GM12864 (cell line): Measurements from ENCODE around the gene STAG1.
"Not testable (repeated sequence)": the region's sequence is repeated elsewhere in the genome, so short reads cannot be mapped to it uniquely, and the experiment has no call there.

Experiments
- DNase-seq: peaks from one replicate; pipeline ENCODE4 v3.0.0-alpha.2; 2011; ENCODE audit warnings: low read depth
- H3K4me3 ChIP-seq: 2 replicates; pipeline ENCODE4 v1.5.1; 2011; ENCODE audit warnings: mild to moderate bottlenecking, low read depth, low read length, control low read depth
- TF ChIP-seq, protein P1 (sequence below): IDR thresholded peaks from 2 replicates; pipeline ENCODE4 v1.5.1; 2011; ENCODE audit warnings: low read depth, mild to moderate bottlenecking, moderate library complexity, low read length, control low read depth, inconsistent platforms; ENCODE audit errors: missing control alignments

STAG1 gene

GRCh38 chr3:136714020-136714419 is 38.2 kb downstream of the STAG1 start:
- TF ChIP-seq, protein P1, sequence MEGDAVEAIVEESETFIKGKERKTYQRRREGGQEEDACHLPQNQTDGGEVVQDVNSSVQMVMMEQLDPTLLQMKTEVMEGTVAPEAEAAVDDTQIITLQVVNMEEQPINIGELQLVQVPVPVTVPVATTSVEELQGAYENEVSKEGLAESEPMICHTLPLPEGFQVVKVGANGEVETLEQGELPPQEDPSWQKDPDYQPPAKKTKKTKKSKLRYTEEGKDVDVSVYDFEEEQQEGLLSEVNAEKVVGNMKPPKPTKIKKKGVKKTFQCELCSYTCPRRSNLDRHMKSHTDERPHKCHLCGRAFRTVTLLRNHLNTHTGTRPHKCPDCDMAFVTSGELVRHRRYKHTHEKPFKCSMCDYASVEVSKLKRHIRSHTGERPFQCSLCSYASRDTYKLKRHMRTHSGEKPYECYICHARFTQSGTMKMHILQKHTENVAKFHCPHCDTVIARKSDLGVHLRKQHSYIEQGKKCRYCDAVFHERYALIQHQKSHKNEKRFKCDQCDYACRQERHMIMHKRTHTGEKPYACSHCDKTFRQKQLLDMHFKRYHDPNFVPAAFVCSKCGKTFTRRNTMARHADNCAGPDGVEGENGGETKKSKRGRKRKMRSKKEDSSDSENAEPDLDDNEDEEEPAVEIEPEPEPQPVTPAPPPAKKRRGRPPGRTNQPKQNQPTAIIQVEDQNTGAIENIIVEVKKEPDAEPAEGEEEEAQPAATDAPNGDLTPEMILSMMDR, result no peak
- no peak overlapping the region for H3K4me3 ChIP-seq
- no peak for DNase-seq

DNA sequence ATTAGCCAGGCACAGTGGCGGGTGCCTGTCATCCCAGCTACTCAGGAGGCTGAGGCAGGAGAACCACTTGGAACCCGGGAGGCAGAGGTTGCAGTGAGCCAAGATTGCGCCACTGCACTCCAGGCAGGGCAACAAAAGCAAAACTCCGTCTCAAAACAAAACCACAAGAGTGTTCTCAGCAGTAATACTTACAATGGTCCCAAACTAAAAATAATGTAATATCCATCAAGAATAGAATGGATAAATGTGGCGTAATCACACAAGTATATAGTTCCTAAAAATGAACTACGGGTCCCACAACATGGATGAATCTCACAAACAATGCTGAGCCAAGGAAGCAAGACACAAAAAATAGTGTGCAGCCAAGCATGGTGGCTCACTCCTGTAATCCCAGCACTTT is 39.2 kb downstream of the STAG1 start:
- TF ChIP-seq, protein P1, result no peak
- H3K4me3 ChIP-seq, result no peak overlapping the region
- DNase-seq, result no peak

DNA sequence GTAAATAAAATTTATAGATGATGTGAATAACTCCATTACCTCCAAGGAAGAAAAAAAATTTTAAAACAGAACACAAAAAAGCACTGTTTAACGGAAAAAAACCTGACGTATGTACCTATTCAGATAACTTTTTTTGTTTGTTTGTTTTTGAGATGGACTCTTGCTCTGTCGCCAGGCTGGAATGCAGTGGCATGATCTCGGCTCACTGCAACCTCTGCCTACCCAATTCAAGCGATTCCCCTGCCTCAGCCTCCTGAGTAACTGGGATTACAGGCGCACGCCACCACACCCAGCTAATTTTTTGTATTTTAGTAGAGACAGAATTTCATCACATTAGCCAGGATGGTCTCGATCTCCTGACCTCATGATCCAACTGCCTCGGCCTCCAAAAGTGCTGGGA is 40.3 kb downstream of the STAG1 start:
- DNase-seq, H3K4me3 ChIP-seq: not testable (repeated sequence)

DNA sequence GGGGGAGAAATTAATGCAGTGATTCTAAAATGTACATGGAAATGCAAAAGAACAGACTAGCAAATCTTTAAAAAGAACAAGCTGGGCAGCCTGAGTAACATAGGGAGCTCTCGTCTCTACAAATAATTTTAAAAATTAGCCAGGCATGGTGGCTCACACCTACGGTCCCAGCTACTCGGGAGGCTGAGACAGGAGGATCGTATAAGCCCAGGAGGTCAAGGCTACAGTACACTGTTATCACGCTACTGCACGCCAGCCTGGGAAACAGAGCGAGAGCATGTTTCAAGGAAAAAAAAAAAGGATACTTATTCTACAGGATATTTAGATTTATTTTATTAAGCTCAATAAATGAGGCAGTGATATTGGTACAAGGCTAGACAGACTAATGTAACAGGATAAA is 40.9 kb downstream of the STAG1 start:
- H3K4me3 ChIP-seq, result no peak overlapping the region
- TF ChIP-seq, protein P1, result no peak
- no peak for DNase-seq

- not testable (repeated sequence) for DNase-seq, H3K4me3 ChIP-seq
These were observed 42.4 kb downstream of the STAG1 start for GRCh38 chr3:136709775-136710174.

DNA sequence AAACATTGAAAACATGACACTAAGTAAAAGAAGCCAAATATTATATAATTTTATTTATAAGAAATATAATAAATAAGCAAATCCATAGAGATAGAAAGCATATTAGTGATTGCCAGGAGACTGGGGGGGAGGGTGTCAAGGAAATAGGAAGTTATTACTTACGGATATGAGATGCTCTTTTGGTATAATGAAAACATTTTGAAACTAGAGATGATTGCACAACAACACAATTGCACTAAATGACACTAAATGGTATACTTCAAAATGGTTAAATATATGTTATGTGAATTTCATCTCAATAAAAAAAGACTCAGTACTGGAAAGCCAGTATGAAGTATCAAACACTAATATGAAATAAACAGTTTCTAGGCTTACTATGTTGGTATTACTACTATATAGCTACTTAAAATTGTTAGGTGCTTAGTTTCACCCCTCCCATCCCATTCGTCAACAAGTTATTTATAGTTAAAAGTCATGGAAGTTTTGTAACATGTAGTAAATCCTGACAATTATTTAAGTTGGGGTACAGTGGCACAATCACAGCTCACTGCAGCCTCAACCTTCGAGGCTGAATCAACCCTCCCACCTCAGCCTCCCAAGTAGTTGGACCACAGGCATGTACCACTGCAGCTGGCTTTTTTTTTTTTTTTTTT is 43.7 kb downstream of the STAG1 start:
- TF ChIP-seq, protein P1, result no peak
- H3K4me3 ChIP-seq, result no peak overlapping the region
- no peak for DNase-seq

GRCh38 chr3:136703429-136703828 is 48.7 kb downstream of the STAG1 start:
- DNase-seq, result no peak
- TF ChIP-seq, protein P1, result no peak

GRCh38 chr3:136699271-136699828 is 52.8 kb downstream of the STAG1 start:
- TF ChIP-seq, protein P1, result no peak
- DNase-seq, result no peak
- no peak overlapping the region for H3K4me3 ChIP-seq

More at GRCh38 chr3:136703429-136703828, 48.7 kb downstream of the STAG1 start:
- H3K4me3 ChIP-seq, result no peak overlapping the region
